ENCODE data around the gene MKLN1. TPM values are rescaled to one million over a fixed set of nuclear protein-coding genes. Genes with fewer than 3 reads are reported as not detected.

MKLN1 gene
- total RNA-seq (68.4 and 73.6 TPM in 2 replicates), polyA plus RNA-seq (8.5 and 10.8 TPM in 2 replicates), polyA minus RNA-seq (15.3 and 37.5 TPM in 2 replicates)
- total RNA-seq (2013): 48.3 TPM

DNA sequence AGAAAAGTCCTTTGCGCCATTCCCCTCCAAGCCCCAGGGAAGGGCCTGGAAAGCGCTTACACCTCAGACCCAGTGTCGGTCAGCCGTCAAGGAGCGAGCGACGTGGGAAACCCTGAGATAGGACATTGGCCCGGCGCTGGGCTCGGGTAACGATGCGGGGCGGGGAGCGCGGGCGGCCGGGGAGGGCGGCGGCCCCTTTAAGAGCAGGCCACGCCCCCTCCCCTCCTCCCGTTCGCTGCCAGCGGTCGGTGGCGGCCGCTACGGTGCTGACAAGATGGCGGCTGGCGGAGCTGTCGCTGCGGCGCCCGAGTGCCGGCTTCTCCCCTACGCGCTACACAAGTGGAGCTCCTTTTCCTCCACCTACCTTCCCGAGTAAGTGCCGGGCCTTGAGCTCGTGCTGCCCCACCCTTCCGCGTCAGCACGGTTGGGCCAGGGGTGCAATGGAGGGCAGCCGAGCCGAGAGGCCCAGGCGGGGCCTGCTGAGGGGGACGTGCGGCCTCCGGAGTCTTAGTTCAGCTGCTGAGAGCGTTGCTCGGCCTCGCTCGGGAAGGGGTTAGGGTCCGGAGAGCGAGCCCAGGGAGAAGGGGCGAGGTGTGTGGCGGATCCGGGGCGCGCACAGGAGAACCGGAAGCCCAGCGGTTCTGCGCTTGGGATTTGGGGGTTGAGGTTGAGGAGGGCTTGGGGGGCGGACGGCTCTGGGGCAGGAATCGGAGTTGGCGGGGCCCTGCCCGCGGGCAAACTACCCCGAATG, at the start of gene MKLN1:
Gene MKLN1, plus strand, starts transcription at position 251 of the 751 bp plus-strand sequence. Its CDS starts 24 bp downstream, at position 275.
- Histone ChIP-seq H3K4me2 (replicated peaks; ENCODE audit: low read depth, low read length, poor library complexity, severe bottlenecking) (peak within 1 kb of the TSS; percentile 82), H4K20me1 (ENCODE audit: control insufficient read depth, insufficient read depth, low read length, poor library complexity, severe bottlenecking) (no peaks in the 10 kb centered on the region), H2AFZ (ENCODE audit: insufficient read depth, low read depth, low read length, poor library complexity, severe bottlenecking) (peak within 1 kb of the TSS; percentile 98), H3K4me1 (ENCODE audit: control insufficient read depth in 2 of 2, insufficient read depth in 2 of 2, low read length in 2 of 2) (peaks cover 26 to 29% of the 10 kb centered on the region in 2 donors), H3K9ac (ENCODE audit: low read length) (peak within 1 kb of the TSS; percentile 99), H3K79me2 (ENCODE audit: control insufficient read depth, insufficient read depth, low read length) (peaks cover 83% of the 10 kb centered on the region), H3K27ac (ENCODE audit: low read length in 2 of 2) (peak within 1 kb of the TSS; percentile 88 to 91), H3K36me3 (replicated peaks in 1 of 2; ENCODE audit: control extremely low read depth in 1 of 2, control insufficient read depth in 1 of 2, extremely low read depth in 1 of 2, insufficient read depth in 2 of 2, low read length in 1 of 2) (no peaks in the 10 kb centered on the region), H3K9me3 (ENCODE audit: control extremely low read depth in 1 of 3, control insufficient read depth in 2 of 3, insufficient read depth in 1 of 3, low read length in 2 of 3) (no peaks in the 10 kb centered on the region), H3K4me3 (ENCODE audit: control extremely low read depth in 1 of 5, extremely low read depth in 1 of 5, insufficient read depth in 1 of 5, low read depth in 2 of 5, low read length in 4 of 5) (peak within 1 kb of the TSS; percentile 93 to 99 (median 96)), H3K27me3 (replicated peaks in 1 of 4; ENCODE audit: control extremely low read depth in 1 of 4, control insufficient read depth in 3 of 4, insufficient read depth in 4 of 4, low read length in 3 of 4) (no peaks in the 10 kb centered on the region)
- Mint-ChIP-seq H3K27me3 (no peaks in the 10 kb centered on the region), H3K4me3 (peak within 1 kb of the TSS; percentile 85), H3K4me1 (peaks cover 62% of the 10 kb centered on the region), H3K27ac (peak within 1 kb of the TSS; percentile 95), H3K9me3 (ENCODE audit: insufficient read depth) (no peaks in the 10 kb centered on the region)
- intact Hi-C loops (cut with micrococcal nuclease): loop anchor here (1.0 to 10.0 kb wide), 4 partner anchors 96 to 1253 kb away; partner anchors contain the start of gene KLHDC10
- under 1% methylated on average over 60 of the region's 69 CpGs for WGBS (ENCODE audit: insufficient coverage)
- ATAC-seq (ENCODE audit: low read depth) (peak; percentile 97), DNase-seq (peak; percentile 93)
- TF ChIP-seq, protein P1, sequence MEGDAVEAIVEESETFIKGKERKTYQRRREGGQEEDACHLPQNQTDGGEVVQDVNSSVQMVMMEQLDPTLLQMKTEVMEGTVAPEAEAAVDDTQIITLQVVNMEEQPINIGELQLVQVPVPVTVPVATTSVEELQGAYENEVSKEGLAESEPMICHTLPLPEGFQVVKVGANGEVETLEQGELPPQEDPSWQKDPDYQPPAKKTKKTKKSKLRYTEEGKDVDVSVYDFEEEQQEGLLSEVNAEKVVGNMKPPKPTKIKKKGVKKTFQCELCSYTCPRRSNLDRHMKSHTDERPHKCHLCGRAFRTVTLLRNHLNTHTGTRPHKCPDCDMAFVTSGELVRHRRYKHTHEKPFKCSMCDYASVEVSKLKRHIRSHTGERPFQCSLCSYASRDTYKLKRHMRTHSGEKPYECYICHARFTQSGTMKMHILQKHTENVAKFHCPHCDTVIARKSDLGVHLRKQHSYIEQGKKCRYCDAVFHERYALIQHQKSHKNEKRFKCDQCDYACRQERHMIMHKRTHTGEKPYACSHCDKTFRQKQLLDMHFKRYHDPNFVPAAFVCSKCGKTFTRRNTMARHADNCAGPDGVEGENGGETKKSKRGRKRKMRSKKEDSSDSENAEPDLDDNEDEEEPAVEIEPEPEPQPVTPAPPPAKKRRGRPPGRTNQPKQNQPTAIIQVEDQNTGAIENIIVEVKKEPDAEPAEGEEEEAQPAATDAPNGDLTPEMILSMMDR (IDR thresholded peaks at IDR 0.05): no peak
- no peak for TF ChIP-seq EZH2 (IDR thresholded peaks at IDR 0.05; ENCODE audit: borderline replicate concordance, insufficient read depth, low read depth, low read length, poor library complexity, severe bottlenecking)
- CTCF ChIA-PET: interaction anchor here (1.2 to 1.8 kb wide), 4 partner anchors 9 to 221 kb away, joined by 4 to 8 read pairs (median 6); no protein-coding TSS in a partner anchor
- POLR2A ChIA-PET: interaction anchor here (0.5 to 1.3 kb wide), 4 partner anchors 9 to 222 kb away, joined by 3 to 6 read pairs (median 4); no protein-coding TSS in a partner anchor

DNA sequence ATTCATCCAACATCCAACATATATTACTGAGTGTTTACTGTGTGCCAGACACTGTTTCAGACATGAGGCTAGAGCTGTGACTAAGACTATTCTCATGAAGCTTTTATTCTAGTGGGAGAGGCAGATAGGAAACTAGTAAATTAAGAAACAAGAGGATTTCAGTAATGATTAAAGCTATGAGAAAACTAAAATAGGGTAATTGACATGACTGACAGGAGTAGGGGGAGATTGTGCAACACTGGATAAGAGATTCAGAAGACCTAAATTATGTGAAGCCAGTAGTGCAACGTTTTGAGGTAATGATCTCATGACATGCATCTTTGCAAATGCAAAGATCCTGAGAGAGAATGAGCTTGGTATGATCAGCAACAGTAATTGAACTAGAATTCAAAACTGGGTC, 48.6 kb upstream of the MKLN1 start:
- CTCF ChIA-PET: no interaction called here

More for the DNA sequence above, 48.6 kb upstream of the MKLN1 start:
- no peak for TF ChIP-seq EZH2 (IDR thresholded peaks at IDR 0.05; ENCODE audit: borderline replicate concordance, insufficient read depth, low read depth, low read length, poor library complexity, severe bottlenecking)
- TF ChIP-seq, protein P1 (IDR thresholded peaks at IDR 0.05): no peak
- ATAC-seq (ENCODE audit: low read depth) (no peak), DNase-seq (no peak)
- no CpG with 5 or more reads among the region's 1 CpG for WGBS (ENCODE audit: insufficient coverage)
- Histone ChIP-seq H2AFZ (ENCODE audit: insufficient read depth, low read depth, low read length, poor library complexity, severe bottlenecking) (no peak overlapping the region), H3K4me1 (ENCODE audit: control insufficient read depth in 2 of 2, insufficient read depth in 2 of 2, low read length in 2 of 2) (no peaks in the 10 kb centered on the region), H3K4me2 (replicated peaks; ENCODE audit: low read depth, low read length, poor library complexity, severe bottlenecking) (no peak overlapping the region), H3K79me2 (ENCODE audit: control insufficient read depth, insufficient read depth, low read length) (no peaks in the 10 kb centered on the region), H3K27me3 (replicated peaks in 1 of 4; ENCODE audit: control extremely low read depth in 1 of 4, control insufficient read depth in 3 of 4, insufficient read depth in 4 of 4, low read length in 3 of 4) (peaks cover 0 to 2% (median 0%) of the 10 kb centered on the region in 4 experiments), H4K20me1 (ENCODE audit: control insufficient read depth, insufficient read depth, low read length, poor library complexity, severe bottlenecking) (no peaks in the 10 kb centered on the region), H3K4me3 (ENCODE audit: control extremely low read depth in 1 of 5, extremely low read depth in 1 of 5, insufficient read depth in 1 of 5, low read depth in 2 of 5, low read length in 4 of 5) (no peak overlapping the region), H3K9ac (ENCODE audit: low read length) (no peak overlapping the region), H3K27ac (ENCODE audit: low read length in 2 of 2) (no peak overlapping the region), H3K9me3 (ENCODE audit: control extremely low read depth in 1 of 3, control insufficient read depth in 2 of 3, insufficient read depth in 1 of 3, low read length in 2 of 3) (peaks cover 0 to 3% (median 0%) of the 10 kb centered on the region in 3 donors), H3K36me3 (replicated peaks in 1 of 2; ENCODE audit: control extremely low read depth in 1 of 2, control insufficient read depth in 1 of 2, extremely low read depth in 1 of 2, insufficient read depth in 2 of 2, low read length in 1 of 2) (no peaks in the 10 kb centered on the region)
- H3K27me3 Mint-ChIP-seq: no peaks in the 10 kb centered on the region
- intact Hi-C loops (cut with micrococcal nuclease): no loop called here
- H3K4me1 Mint-ChIP-seq: no peaks in the 10 kb centered on the region
- H3K4me3 Mint-ChIP-seq: no peak overlapping the region
- H3K27ac Mint-ChIP-seq: no peak overlapping the region
- no peaks in the 10 kb centered on the region for H3K9me3 Mint-ChIP-seq (ENCODE audit: insufficient read depth)
- POLR2A ChIA-PET: no interaction called here

Measured in B cell (primary cell).